ENCODE measurements around the gene GHRH.

The GHRH gene

GRCh38 chr20:37230200-37230599 lies 31.4 kb downstream of the GHRH start:
- TF ChIP-seq ZNF274 (IDR thresholded peaks at IDR 0.05; ENCODE audit: low read depth, low read length), result no peak
- no peak overlapping the region for H3K4me3 ChIP-seq (ENCODE audit: low read length)

DNA sequence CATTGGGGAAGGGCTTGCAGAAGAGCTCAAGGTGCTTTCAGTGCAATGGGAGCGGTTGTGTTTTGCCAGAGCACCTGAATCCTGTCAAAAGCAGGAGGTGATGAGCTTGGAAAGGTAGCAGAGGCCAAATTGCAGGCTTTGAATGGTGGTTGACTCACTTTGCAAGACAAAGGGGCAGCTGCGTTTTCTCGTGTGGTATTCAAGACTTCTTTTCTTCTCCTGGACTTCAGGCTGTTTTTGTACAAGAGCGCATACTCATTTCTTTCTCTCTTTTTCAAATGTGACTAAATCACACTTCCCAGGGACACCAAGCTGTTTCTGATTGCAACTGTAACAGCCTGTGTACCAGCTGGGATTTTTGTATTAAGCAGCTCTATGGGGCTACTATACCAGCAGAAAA lies 32.3 kb downstream of the GHRH start:
- H3K4me3 ChIP-seq (ENCODE audit: low read length), result no peak overlapping the region
- TF ChIP-seq ZNF274 (IDR thresholded peaks at IDR 0.05; ENCODE audit: low read depth, low read length), result no peak

DNA sequence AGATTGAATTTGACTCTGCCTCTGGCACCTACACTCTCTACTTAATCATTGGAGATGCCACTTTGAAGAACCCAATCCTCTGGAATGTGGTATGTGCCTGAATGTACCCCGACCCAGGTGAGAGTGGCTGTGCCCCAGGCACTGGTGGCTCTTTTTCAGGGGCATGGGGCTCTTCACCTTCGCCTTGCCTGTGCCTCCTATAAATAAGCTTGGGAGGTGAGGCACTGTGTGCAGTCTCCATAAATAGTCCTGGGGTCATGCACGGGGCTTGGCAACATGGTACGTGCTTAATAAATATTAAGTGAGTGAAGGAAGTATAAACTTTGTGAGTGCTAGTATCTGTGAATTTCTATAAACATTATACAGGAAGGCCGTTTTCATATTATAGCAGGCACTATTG lies 33.0 kb downstream of the GHRH start:
- no peak overlapping the region for H3K4me3 ChIP-seq (ENCODE audit: low read length)
- no peak for TF ChIP-seq ZNF274 (IDR thresholded peaks at IDR 0.05; ENCODE audit: low read depth, low read length)

GRCh38 chr20:37228082-37228481 lies 33.5 kb downstream of the GHRH start:
- TF ChIP-seq ZNF274 (IDR thresholded peaks at IDR 0.05; ENCODE audit: low read depth, low read length), result no peak

GRCh38 chr20:37226889-37227288 lies 34.7 kb downstream of the GHRH start:
- no peak overlapping the region for H3K4me3 ChIP-seq (ENCODE audit: low read length)
- no peak for TF ChIP-seq ZNF274 (IDR thresholded peaks at IDR 0.05; ENCODE audit: low read depth, low read length)

More at GRCh38 chr20:37228082-37228481, 33.5 kb downstream of the GHRH start:
- no peak overlapping the region for H3K4me3 ChIP-seq (ENCODE audit: low read length)

GRCh38 chr20:37225146-37225545 lies 36.5 kb downstream of the GHRH start:
- TF ChIP-seq ZNF274 (IDR thresholded peaks at IDR 0.05; ENCODE audit: low read depth, low read length), result no peak
- no peak overlapping the region for H3K4me3 ChIP-seq (ENCODE audit: low read length)

DNA sequence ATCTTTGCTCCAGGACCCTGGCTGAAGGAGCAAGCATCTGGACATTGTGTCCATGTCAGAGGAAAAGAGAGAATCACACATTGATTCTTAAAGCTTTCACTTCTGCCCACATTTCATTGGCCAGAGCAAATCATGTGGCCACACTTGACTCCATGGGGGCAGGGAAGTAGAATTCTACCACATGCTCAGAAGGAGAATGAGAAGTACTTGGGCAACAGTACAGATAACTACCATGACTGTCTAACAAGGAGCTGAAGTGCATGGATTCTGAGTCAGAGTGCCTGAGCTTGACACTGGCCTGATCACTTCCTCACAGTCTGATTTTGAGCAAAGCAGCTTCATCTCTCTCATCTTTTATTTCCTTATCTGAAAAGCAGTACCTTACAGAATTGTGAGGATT lies 38.6 kb downstream of the GHRH start:
- TF ChIP-seq ZNF274 (IDR thresholded peaks at IDR 0.05; ENCODE audit: low read depth, low read length), result no peak
- H3K4me3 ChIP-seq (ENCODE audit: low read length), result no peak overlapping the region

DNA sequence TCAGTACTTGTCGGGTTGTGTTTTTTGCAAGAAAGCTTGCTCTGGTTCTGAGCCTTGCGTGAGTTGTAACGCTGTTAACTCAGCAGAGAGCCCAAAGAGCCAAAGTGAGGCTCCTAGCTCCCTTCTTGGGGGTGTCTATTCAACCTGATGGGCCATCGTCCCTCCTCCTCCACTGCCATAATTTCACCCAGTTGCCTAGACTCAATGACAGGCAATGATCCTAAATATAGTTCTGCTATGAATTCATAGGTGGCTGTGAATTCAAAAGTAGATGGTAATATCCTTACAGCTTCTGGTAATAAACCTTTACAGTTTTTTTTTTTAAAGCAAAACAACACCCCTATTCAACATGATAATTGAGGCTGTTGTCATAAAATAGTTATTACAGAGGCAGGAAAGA lies 39.5 kb downstream of the GHRH start:
- no peak overlapping the region for H3K4me3 ChIP-seq (ENCODE audit: low read length)
- TF ChIP-seq ZNF274 (IDR thresholded peaks at IDR 0.05; ENCODE audit: low read depth, low read length), result no peak

- TF ChIP-seq ZNF274 (IDR thresholded peaks at IDR 0.05; ENCODE audit: low read depth, low read length), result no peak
- H3K4me3 ChIP-seq (ENCODE audit: low read length), result no peak overlapping the region
These were observed 40.9 kb downstream of the GHRH start for GRCh38 chr20:37220731-37221130.

- TF ChIP-seq ZNF274 (IDR thresholded peaks at IDR 0.05; ENCODE audit: low read depth, low read length), result no peak
- H3K4me3 ChIP-seq (ENCODE audit: low read length), result no peak overlapping the region
These were observed 41.6 kb downstream of the GHRH start for GRCh38 chr20:37219751-37220668.

DNA sequence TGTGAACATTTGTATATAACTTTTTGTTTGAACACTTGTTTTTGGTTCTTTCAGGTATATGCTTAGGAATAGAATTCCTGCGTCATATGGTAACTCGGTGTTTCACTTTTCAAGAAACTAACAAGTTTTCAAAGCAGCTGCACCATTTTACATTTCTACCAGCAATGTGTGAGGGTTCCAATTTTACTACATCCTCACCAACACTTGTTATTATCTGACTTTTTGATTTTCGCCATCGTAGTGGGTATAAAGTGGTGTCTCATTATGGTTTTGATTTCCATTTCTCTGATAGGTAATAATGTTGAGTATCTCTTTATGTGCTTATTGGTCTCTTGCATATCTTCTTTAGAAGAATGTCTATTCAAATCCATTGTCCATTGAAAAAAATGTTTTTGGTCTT lies 42.6 kb downstream of the GHRH start:
- TF ChIP-seq ZNF274 (IDR thresholded peaks at IDR 0.05; ENCODE audit: low read depth, low read length), result no peak
- no peak overlapping the region for H3K4me3 ChIP-seq (ENCODE audit: low read length)

GRCh38 chr20:37218441-37218840 lies 43.2 kb downstream of the GHRH start:
- H3K4me3 ChIP-seq (ENCODE audit: low read length), result no peak overlapping the region
- no peak for TF ChIP-seq ZNF274 (IDR thresholded peaks at IDR 0.05; ENCODE audit: low read depth, low read length)

DNA sequence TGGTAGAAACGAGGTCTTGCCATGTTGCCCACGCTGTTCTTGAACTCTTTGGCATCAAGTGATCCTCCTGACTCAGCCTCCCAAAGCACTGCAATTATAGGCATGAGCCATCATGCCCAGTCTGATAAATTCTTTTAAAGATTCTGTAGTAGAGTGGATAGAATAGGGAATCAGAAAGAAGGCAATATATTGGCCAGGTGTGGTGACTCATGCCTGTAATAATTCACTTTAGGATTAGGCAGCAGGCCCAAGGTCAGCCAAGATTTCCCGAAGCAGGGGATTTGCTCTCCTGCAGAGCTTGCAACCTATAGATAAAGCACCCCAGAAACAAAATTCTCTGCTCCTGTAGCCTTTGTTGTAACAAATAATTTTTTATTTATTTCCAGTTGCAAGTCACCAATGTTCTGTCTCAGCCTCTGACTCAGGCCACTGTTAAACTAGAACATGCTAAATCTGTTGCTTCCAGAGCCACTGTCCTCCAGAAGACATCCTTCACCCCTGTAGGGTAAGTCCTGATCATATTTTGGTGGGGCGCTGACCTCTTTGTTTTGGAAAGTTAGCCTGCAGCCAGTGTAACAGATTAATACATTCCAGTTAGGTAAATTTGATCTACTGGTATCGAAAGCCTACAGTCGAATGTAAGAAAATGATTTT lies 51.8 kb downstream of the GHRH start:
- H3K4me3 ChIP-seq (ENCODE audit: low read length), result no peak overlapping the region
- no peak for TF ChIP-seq ZNF274 (IDR thresholded peaks at IDR 0.05; ENCODE audit: low read depth, low read length)

GRCh38 chr20:37209193-37209592 lies 52.4 kb downstream of the GHRH start:
- TF ChIP-seq ZNF274 (IDR thresholded peaks at IDR 0.05; ENCODE audit: low read depth, low read length), result no peak

DNA sequence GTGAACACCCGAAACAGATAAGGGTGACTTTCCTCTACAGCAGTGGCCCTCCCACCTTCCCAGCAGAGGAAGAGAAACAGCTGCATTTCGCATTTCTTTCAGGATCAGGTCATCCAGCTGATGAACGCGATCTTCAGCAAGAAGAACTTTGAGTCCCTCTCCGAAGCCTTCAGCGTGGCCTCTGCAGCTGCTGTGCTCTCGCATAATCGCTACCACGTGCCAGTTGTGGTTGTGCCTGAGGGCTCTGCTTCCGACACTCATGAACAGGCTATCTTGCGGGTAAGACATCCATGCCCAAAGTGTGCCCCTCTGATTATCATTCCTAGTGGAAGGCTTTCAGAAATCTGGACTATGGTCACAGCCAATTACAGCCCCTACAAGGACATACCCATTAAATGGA lies 54.4 kb downstream of the GHRH start:
- no peak overlapping the region for H3K4me3 ChIP-seq (ENCODE audit: low read length)
- no peak for TF ChIP-seq ZNF274 (IDR thresholded peaks at IDR 0.05; ENCODE audit: low read depth, low read length)

More at GRCh38 chr20:37209193-37209592, 52.4 kb downstream of the GHRH start:
- H3K4me3 ChIP-seq (ENCODE audit: low read length), result no peak overlapping the region

Measured in GM08714 (cell line).